Heart right ventricle (tissue), 16 donors: ENCODE data around the gene DEPP1. TPM values are rescaled to one million over a fixed set of nuclear protein-coding genes. Genes with fewer than 3 reads are reported as not detected.
A peak's percentile ranks its signal among the peaks of the same experiment; 100 is the strongest.

Experiments used
- ATAC-seq, 8 donors: fragments of 200-7000 bp; cut with Tn5 transposase; one replicate each; pipeline ENCODE4 v1.9.1; 2020; ENCODE audit warnings: mild to moderate bottlenecking in 8 of 8, moderate library complexity in 8 of 8, moderate number of reproducible peaks in 1 of 8
- DNase-seq, 2 donors: peaks; one replicate each; pipeline ENCODE4 v3.0.0-alpha.2; 2020
- H3K27ac ChIP-seq, 10 donors: fragments of 200-600 bp; sonication (generic) in 2 of 10; one replicate each; pipeline versions ENCODE4 v1.5.0 to v1.8.0; 2020 to 2022; ENCODE audit warnings: mild to moderate bottlenecking in 3 of 10
- H3K27me3 ChIP-seq, 7 donors: fragments of 200-600 bp; one replicate each; pipeline ENCODE4 v1.8.0; 2021 to 2022; ENCODE audit warnings: mild to moderate bottlenecking in 2 of 7
- H3K36me3 ChIP-seq, 9 donors: fragments of 200-600 bp; sonication (generic) in 1 of 9; one replicate each; pipeline versions ENCODE4 v1.5.0 to v1.8.0; 2020 to 2022; ENCODE audit warnings: mild to moderate bottlenecking in 2 of 9
- H3K4me1 ChIP-seq, 9 donors: fragments of 200-600 bp; sonication (generic) in 1 of 9; one replicate each; pipeline versions ENCODE4 v1.5.0 to v1.8.0; 2020 to 2022; ENCODE audit warnings: mild to moderate bottlenecking in 4 of 9
- H3K4me3 ChIP-seq, 10 donors: fragments of 200-600 bp; sonication (generic) in 2 of 10; one replicate each; pipeline versions ENCODE4 v1.5.0 to v1.8.0; 2020 to 2022; ENCODE audit warnings: mild to moderate bottlenecking in 7 of 10, moderate library complexity in 2 of 10
- H3K9me3 ChIP-seq, 11 donors: fragments of 200-600 bp in 10 of 11; sonication (generic) in 2 of 11; one replicate each; pipeline versions ENCODE4 v1.5.0 to v1.8.0; 2013 to 2022; ENCODE audit warnings: mild to moderate bottlenecking in 2 of 11, control low read depth in 1 of 11, moderate library complexity in 1 of 11
- CTCF ChIP-seq, 9 donors: fragments of 200-600 bp; sonication (generic) in 2 of 9; IDR thresholded peaks; one replicate each; pipeline versions ENCODE4 v1.5.0 to v1.8.0; 2021 to 2022; ENCODE audit warnings: antibody characterized with exemption in 9 of 9, mild to moderate bottlenecking in 5 of 9, moderate library complexity in 1 of 9
- WGBS, 2 donors: extraction: QIAGEN DNeasy Blood & Tissue Kit; methylation state at CpG; one replicate each; pipeline ENCODE4 v1.1.7; 2013; ENCODE audit warnings: inconsistent platforms in 1 of 2; 5-methylcytosine and 5-hydroxymethylcytosine counted together
- intact Hi-C, 10 donors: fragments of 100-400 bp; cut with DNase I; formaldehyde crosslinking; loops; one replicate each; pipeline versions ENCODE4 v1.11.1 to v1.14.2; 2022
- polyA plus RNA-seq, 2 donors: library from polyadenylated mRNA; stranded (reverse); fragments of 200-250 nt; gene quantifications; one replicate each; pipeline ENCODE4 v1.2.3, GENCODE V29; 2013
- total RNA-seq, 10 donors: library from RNA; stranded (reverse); fragmentation: NEBNext Ultra II Directional in 3 of 10; extraction: Animal tissue kit (Norgen Biotek cat#: 25700) in 3 of 10; gene quantifications; one replicate each; pipeline versions ENCODE4 v1.2.1 to v1.2.4, GENCODE V29; 2021 to 2023
- donor health status: Arrhythmogenic right ventricular cardiomyopathy.
- donor health status: ischemic (EF 13 %, LVEDD 7.1; RV severe dilation, severe dysfunction).
- donor health status: healthy with polysubstance abuse.
- donor health status: DM: no; HTN: yes; CAD: no.
- donor health status: DM: no; HTN: no; CAD: no.
- donor health status: ischemic (EF 25% LVEDD 6.9; RV normal size, moderate dysfunction).
- donor health status: ischemic (EF 25% LVEDD 5.7; RV mildly dilated, moderate dysfunction).
- donor health status: healthy.
- donor health status: DM: yes; HTN: yes; CAD: no.
- donor health status: Ischemic cardiomyopathy.
- donor health status: ischemic (EF 35%, LVEDD 5.7; RV mildly dilated, moderate dysfunction).
- donor health status: nonischemic (EF 11% LVEDD 7.7; RV severe dilation, severe dysfunction).
- donor health status: DM: yes; HTN: yes; CAD: no.
- donor health status: PGD.
- donor health status: ischemic (EF 29% LVEDD 5.4; RV normal size, mild dysfunction).
- donor health status: nonischemic (EF 23%, LVEDD 6.1; RV moderate dilation, normal function).

DEPP1 gene
- total and polyA plus RNA-seq, 12 donors: 10.0 to 172 (median 25.1) TPM

GRCh38 chr10:44971434-44971833, 7.2 kb downstream of the DEPP1 start:
- DNase-seq: no peak
- intact Hi-C loops: loop anchor here in 3 of 10 donors (5.0 to 10.0 kb wide), 3 partner anchors 34 to 97 kb away; no protein-coding TSS in a partner anchor
- TF ChIP-seq CTCF (IDR thresholded peaks at IDR 0.05): no peak
- ATAC-seq: no peak
- no peak overlapping the region for H3K4me3 ChIP-seq
- peak overlapping the region in 3 of 10 donors; percentile 7 to 97 (median 31) for H3K27ac ChIP-seq
- peaks cover 39 to 87% (median 74%) of the 10 kb centered on the region in 9 donors for H3K4me1 ChIP-seq
- H3K27me3 ChIP-seq: no peaks in the 10 kb centered on the region
- 89 to 94% methylated on average over 11 of the region's 11 CpGs for WGBS, 2 donors
- peaks cover 0 to 53% (median 17%) of the 10 kb centered on the region in 9 donors for H3K36me3 ChIP-seq
- no peaks in the 10 kb centered on the region for H3K9me3 ChIP-seq

- ATAC-seq (no peak), DNase-seq (no peak)
- Histone ChIP-seq H3K4me1 (peaks cover 37 to 87% (median 74%) of the 10 kb centered on the region in 9 donors), H3K36me3 (peaks cover 0 to 48% (median 17%) of the 10 kb centered on the region in 9 donors), H3K27ac (peak overlapping the region in 3 of 10 donors; percentile 7 to 97 (median 31)), H3K4me3 (no peak overlapping the region), H3K27me3 (no peaks in the 10 kb centered on the region), H3K9me3 (no peaks in the 10 kb centered on the region)
- WGBS, 2 donors: 87 to 89% methylated on average over 8 of the region's 8 CpGs
- TF ChIP-seq CTCF (IDR thresholded peaks at IDR 0.05): no peak
- intact Hi-C loops: loop anchor here in 3 of 10 donors (5.0 to 10.0 kb wide), 3 partner anchors 34 to 96 kb away; no protein-coding TSS in a partner anchor
Observed at GRCh38 chr10:44970812-44971395, 7.7 kb downstream of the DEPP1 start.

- WGBS, 2 donors: 59 to 69% methylated on average over 9 of the region's 9 CpGs
- H3K4me3 ChIP-seq: no peak overlapping the region
- peaks cover 0 to 48% (median 17%) of the 10 kb centered on the region in 9 donors for H3K36me3 ChIP-seq
- DNase-seq (peak in 1 of 2 donors; percentile 72), ATAC-seq (peak in 6 of 8 donors; percentile 26 to 68 (median 52))
- peaks cover 45 to 88% (median 77%) of the 10 kb centered on the region in 9 donors for H3K4me1 ChIP-seq
- peak overlapping the region in 9 of 10 donors; percentile 41 to 98 (median 58) for H3K27ac ChIP-seq
- intact Hi-C loops: loop anchor here in 3 of 10 donors (5.0 to 10.0 kb wide), 3 partner anchors 33 to 95 kb away; no protein-coding TSS in a partner anchor
- H3K9me3 ChIP-seq: no peaks in the 10 kb centered on the region
- TF ChIP-seq CTCF (IDR thresholded peaks at IDR 0.05): no peak
- H3K27me3 ChIP-seq: no peaks in the 10 kb centered on the region
Observed at GRCh38 chr10:44969854-44970253, 8.8 kb downstream of the DEPP1 start.

GRCh38 chr10:44968500-44969400, 9.9 kb downstream of the DEPP1 start:
- whole genome bisulfite sequencing, 2 donors: 68 to 71% methylated on average over 11 of the region's 11 CpGs
- no peak for TF ChIP-seq CTCF (IDR thresholded peaks at IDR 0.05)
- ATAC-seq (no peak), DNase-seq (no peak)
- peaks cover 0 to 48% (median 17%) of the 10 kb centered on the region in 9 donors for H3K36me3 ChIP-seq
- H3K27ac ChIP-seq: peak overlapping the region in 9 of 10 donors; percentile 24 to 98 (median 92)
- H3K4me1 ChIP-seq: peaks cover 46 to 88% (median 77%) of the 10 kb centered on the region in 9 donors
- intact Hi-C loops: no loop called here
- peak overlapping the region in 3 of 10 donors; percentile 1 to 13 (median 3) for H3K4me3 ChIP-seq
- H3K9me3 ChIP-seq: no peaks in the 10 kb centered on the region
- H3K27me3 ChIP-seq: no peaks in the 10 kb centered on the region
